ENCODE results near the gene MOB3C. TPM values are rescaled to one million over a fixed set of nuclear protein-coding genes. Genes with fewer than 3 reads are reported as not detected.

MOB3C gene
- total and polyA plus RNA-seq, 8 donors: 11.2 to 21.3 (median 14.8) TPM

GRCh38 chr1:46569884-46570725 lies 46.5 kb downstream of the MOB3C start:
- no peak for FAIRE-seq
- WGBS, 2 donors: 68% methylated on average over 14 of the region's 14 CpGs
- Histone ChIP-seq H3K4me1 (no peaks in the 10 kb centered on the region), H3K27me3 (no peaks in the 10 kb centered on the region), H3K4me3 (no peak overlapping the region), H3K36me3 (peaks cover 0 to 53% (median 0%) of the 10 kb centered on the region in 3 donors), H3K9me3 (no peaks in the 10 kb centered on the region), H3K27ac (no peak overlapping the region)
- intact Hi-C loops (cut with DNase I): no loop called here
- DNase-seq: no peak
- TF ChIP-seq CTCF (IDR thresholded peaks at IDR 0.05): no peak
- ATAC-seq: no peak

GRCh38 chr1:46569116-46569515 lies 47.5 kb downstream of the MOB3C start:
- no peak for FAIRE-seq
- Histone ChIP-seq H3K36me3 (peaks cover 0 to 55% (median 4%) of the 10 kb centered on the region in 3 donors), H3K27ac (no peak overlapping the region), H3K4me1 (no peaks in the 10 kb centered on the region), H3K4me3 (no peak overlapping the region), H3K27me3 (no peaks in the 10 kb centered on the region), H3K9me3 (no peaks in the 10 kb centered on the region)
- WGBS, 2 donors: 76 to 77% methylated on average over 4 of the region's 4 CpGs
- no peak for ATAC-seq
- DNase-seq: no peak
- TF ChIP-seq CTCF (IDR thresholded peaks at IDR 0.05): no peak
- intact Hi-C loops (cut with DNase I): no loop called here

- 83 to 87% methylated on average over 6 of the region's 6 CpGs for WGBS, 2 donors
- Histone ChIP-seq H3K4me1 (no peaks in the 10 kb centered on the region), H3K27ac (no peak overlapping the region), H3K36me3 (peaks cover 0 to 55% (median 4%) of the 10 kb centered on the region in 3 donors), H3K9me3 (no peaks in the 10 kb centered on the region), H3K4me3 (no peak overlapping the region), H3K27me3 (no peaks in the 10 kb centered on the region)
- FAIRE-seq (no peak), ATAC-seq (no peak), DNase-seq (no peak)
- intact Hi-C loops (cut with DNase I): no loop called here
- TF ChIP-seq CTCF (IDR thresholded peaks at IDR 0.05): no peak
Measured at GRCh38 chr1:46568461-46568891, 48.1 kb downstream of the MOB3C start.

- FAIRE-seq (no peak), DNase-seq (no peak), ATAC-seq (no peak)
- Histone ChIP-seq H3K9me3 (no peaks in the 10 kb centered on the region), H3K4me1 (no peaks in the 10 kb centered on the region), H3K4me3 (no peak overlapping the region), H3K27me3 (no peaks in the 10 kb centered on the region), H3K27ac (no peak overlapping the region), H3K36me3 (peaks cover 0 to 95% (median 40%) of the 10 kb centered on the region in 3 donors)
- 82 to 87% methylated on average over 4 of the region's 4 CpGs for WGBS, 2 donors
- no peak for TF ChIP-seq CTCF (IDR thresholded peaks at IDR 0.05)
- intact Hi-C loops (cut with DNase I): no loop called here
Measured at GRCh38 chr1:46563341-46563740, 53.3 kb downstream of the MOB3C start.

- no peak overlapping the region for H3K4me3 ChIP-seq
- no peaks in the 10 kb centered on the region for H3K9me3 ChIP-seq
- intact Hi-C loops (cut with DNase I): no loop called here
- no peak for TF ChIP-seq CTCF (IDR thresholded peaks at IDR 0.05)
- ATAC-seq: no peak
- no peaks in the 10 kb centered on the region for H3K27me3 ChIP-seq
- WGBS, 2 donors: 91 to 92% methylated on average over 15 of the region's 15 CpGs
- H3K36me3 ChIP-seq: peaks cover 0 to 93% (median 40%) of the 10 kb centered on the region in 3 donors
- DNase-seq: no peak
- FAIRE-seq: no peak
- no peaks in the 10 kb centered on the region for H3K4me1 ChIP-seq
- H3K27ac ChIP-seq: no peak overlapping the region
Measured at GRCh38 chr1:46562498-46562897, 54.1 kb downstream of the MOB3C start.
